ENCODE results near the gene ABCF1.

DNA sequence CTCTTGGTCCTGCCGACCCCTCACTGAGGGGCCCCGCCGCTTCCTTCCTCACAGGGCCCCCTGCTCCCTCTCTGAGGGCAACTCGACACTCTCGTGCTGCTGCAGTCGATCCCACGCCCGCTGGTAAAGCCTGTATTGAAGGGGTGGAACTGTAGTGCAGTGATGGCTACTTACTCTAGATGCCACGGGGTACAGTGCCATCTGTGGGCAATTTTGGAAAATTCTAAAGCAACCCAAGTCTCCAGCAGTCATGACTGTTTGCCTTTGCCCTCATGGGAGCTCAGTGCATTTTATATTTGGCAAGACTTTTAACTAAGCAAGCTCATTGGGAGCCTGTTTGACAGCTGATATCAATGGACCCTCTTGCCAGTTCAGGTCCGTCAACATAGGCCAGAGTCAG is 69.2 kb downstream of the ABCF1 start:
- TF ChIP-seq EP300 (conservative IDR thresholded peaks at IDR 0.05; ENCODE audit: poor library complexity, severe bottlenecking), result no peak
- no peak for TF ChIP-seq CTCF (IDR thresholded peaks at IDR 0.05; ENCODE audit: poor library complexity, severe bottlenecking)
- TF ChIP-seq, protein P1, sequence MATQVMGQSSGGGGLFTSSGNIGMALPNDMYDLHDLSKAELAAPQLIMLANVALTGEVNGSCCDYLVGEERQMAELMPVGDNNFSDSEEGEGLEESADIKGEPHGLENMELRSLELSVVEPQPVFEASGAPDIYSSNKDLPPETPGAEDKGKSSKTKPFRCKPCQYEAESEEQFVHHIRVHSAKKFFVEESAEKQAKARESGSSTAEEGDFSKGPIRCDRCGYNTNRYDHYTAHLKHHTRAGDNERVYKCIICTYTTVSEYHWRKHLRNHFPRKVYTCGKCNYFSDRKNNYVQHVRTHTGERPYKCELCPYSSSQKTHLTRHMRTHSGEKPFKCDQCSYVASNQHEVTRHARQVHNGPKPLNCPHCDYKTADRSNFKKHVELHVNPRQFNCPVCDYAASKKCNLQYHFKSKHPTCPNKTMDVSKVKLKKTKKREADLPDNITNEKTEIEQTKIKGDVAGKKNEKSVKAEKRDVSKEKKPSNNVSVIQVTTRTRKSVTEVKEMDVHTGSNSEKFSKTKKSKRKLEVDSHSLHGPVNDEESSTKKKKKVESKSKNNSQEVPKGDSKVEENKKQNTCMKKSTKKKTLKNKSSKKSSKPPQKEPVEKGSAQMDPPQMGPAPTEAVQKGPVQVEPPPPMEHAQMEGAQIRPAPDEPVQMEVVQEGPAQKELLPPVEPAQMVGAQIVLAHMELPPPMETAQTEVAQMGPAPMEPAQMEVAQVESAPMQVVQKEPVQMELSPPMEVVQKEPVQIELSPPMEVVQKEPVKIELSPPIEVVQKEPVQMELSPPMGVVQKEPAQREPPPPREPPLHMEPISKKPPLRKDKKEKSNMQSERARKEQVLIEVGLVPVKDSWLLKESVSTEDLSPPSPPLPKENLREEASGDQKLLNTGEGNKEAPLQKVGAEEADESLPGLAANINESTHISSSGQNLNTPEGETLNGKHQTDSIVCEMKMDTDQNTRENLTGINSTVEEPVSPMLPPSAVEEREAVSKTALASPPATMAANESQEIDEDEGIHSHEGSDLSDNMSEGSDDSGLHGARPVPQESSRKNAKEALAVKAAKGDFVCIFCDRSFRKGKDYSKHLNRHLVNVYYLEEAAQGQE (IDR thresholded peaks at IDR 0.05; ENCODE audit: borderline replicate concordance), result no peak
- TF ChIP-seq POLR2AphosphoS5 (IDR thresholded peaks at IDR 0.05), result no peak
- no peak for TF ChIP-seq EZH2 (IDR thresholded peaks at IDR 0.05; ENCODE audit: borderline replicate concordance, insufficient read depth, low read length, poor library complexity, severe bottlenecking)
- no peak for TF ChIP-seq SMC3 (conservative IDR thresholded peaks at IDR 0.05; ENCODE audit: poor library complexity)

Measured in neural cell (in vitro differentiated cells).